RPMI7951 (cell line): Measurements from ENCODE around the gene MTCL1. TPM values are rescaled to one million over a fixed set of nuclear protein-coding genes. Genes with fewer than 3 reads are reported as not detected.
A peak's percentile ranks its signal among the peaks of the same experiment; 100 is the strongest.

Experiments
- DNase-seq: peaks from one replicate; pipeline ENCODE4 v3.0.0-alpha.2; 2012; ENCODE audit warnings: low read depth
- total RNA-seq: library from RNA; depleted of rRNA; stranded (reverse); fragments of >200 nt; shearing (Covaris generic); gene quantifications from 2 replicates; pipeline ENCODE4 v1.2.3, GENCODE V29; 2014; rRNA removed

Gene MTCL1
- total RNA-seq: 7.6 and 9.3 TPM in 2 replicates

GRCh38 chr18:8705238-8705960 is at the start of gene MTCL1:
Gene MTCL1 (plus strand): TSS chr18:8705556. CDS start chr18:8705661, 105 bp downstream.
- peak; percentile 69 for DNase-seq

GRCh38 chr18:8656232-8656631 is 49.1 kb upstream of the MTCL1 start:
- DNase-seq: no peak

GRCh38 chr18:8657050-8657820 is 48.1 kb upstream of the MTCL1 start:
- peak; percentile 45 for DNase-seq

DNA sequence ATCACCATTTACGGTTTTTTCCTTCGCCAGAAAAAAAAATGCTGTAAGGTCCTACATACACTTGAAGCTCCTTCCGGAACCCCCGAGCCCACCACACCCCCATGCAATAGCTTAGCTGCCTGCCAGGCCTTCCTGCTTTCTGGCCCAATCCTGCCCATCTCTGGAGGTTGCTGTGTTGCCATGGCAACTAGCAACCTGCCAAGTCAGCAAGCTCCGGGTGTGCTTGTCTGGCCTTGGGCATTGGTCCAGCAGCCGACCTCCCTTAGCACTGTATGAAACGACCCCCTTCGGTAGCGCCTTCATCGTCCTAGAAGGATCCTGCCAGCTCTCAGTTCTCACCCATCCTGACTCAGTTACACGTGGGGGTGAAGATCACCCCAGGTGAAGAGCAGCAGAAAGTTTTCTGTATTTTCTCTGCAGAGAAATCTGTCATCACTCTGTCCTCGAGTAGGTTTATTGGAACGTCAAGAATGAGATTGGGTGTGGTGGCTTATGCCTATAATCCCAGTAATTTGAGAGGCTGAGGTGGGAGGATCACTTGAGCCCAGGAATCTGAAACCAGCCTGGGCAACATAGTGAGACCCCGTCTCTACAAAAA is 47.4 kb upstream of the MTCL1 start:
- DNase-seq: peak; percentile 43

- DNase-seq: no peak
Observed at GRCh38 chr18:8658858-8659485, 46.4 kb upstream of the MTCL1 start.

DNA sequence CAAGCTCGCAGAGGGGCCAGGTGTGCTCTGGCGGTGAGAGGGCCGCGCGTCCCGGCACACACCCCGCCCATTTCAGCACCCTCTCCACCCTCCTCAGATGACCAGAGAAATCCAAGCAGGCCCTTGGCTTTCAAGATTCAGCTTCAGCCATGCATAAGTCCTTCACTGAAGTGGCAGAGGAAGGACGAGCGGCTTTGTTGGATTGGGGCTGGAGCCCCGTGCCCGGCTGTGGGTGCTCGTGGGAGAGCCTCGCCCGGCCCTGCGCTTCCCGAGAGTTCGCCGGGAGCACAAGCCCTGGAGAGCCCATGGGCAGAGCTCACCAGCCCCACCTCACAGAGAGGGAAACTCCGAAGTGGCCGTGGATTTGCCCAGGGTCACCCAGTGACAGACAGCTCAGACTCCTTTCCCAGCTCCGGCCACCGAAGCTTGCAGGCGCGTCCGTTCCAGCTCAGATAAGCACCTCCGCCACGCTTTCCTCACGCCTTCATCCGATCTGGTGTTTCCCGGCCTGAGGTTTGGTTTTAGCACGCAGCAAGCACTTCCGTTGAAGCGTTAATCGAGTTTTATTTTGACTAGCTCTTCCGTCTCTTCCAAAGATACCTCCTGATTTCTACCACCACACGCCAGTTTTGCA is 45.6 kb upstream of the MTCL1 start:
- DNase-seq: no peak

DNA sequence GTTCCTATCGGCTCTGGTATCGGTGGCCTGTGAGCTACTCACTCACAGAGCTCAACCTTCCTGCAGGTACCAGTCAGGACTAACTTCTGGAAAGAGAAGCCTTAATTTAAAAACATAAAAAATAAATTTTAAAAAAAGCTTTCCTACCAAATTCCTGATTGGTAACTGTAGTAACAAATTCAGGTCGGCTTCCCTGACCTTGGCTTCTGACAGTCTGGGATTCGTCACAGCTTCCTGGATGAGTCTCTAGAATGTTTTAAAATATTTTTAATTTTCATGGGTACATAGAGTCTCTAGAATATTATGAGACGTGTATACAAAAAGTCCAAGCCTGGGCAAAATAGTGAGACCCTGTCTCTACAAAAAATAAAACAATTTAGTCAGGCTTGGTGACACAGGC is 45.0 kb upstream of the MTCL1 start:
- DNase-seq: no peak

GRCh38 chr18:8661754-8662559 is 43.4 kb upstream of the MTCL1 start:
- peak; percentile 42 for DNase-seq

DNA sequence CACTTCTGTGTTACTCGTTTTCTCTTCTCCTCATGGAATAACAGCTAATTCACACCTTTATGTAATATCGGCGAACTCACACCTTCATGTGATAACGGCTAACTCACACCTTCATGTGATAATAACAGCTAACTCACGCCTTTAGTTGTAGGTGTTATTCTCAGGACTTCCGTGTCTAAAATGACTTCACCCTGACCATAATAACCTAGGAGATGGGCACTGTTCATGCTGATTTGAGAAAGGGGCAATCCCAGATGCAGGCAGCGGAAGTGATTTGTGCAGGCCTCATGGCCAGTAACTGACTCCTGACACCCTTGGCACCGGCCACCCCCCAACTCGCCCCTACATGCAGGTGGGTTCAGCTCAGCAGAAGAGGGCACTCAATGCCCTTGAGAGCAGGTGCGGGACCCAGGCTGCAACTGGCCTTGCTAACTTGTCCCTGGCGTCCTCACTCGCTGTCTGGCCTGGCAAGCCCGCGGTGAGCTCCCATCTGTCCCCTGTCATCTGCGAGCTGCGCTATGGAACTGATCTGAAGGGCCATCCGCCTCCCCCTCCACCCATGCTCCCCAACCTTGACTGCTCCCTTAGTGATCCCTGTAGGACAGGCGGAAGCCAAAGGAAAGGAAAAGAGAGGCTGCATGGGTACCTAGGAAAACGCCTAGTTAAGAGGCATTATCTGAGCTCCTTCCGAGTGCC is 42.6 kb upstream of the MTCL1 start:
- no peak for DNase-seq

GRCh38 chr18:8667846-8668245 is 37.5 kb upstream of the MTCL1 start:
- no peak for DNase-seq

GRCh38 chr18:8668381-8668780 is 37.0 kb upstream of the MTCL1 start:
- DNase-seq: no peak

DNA sequence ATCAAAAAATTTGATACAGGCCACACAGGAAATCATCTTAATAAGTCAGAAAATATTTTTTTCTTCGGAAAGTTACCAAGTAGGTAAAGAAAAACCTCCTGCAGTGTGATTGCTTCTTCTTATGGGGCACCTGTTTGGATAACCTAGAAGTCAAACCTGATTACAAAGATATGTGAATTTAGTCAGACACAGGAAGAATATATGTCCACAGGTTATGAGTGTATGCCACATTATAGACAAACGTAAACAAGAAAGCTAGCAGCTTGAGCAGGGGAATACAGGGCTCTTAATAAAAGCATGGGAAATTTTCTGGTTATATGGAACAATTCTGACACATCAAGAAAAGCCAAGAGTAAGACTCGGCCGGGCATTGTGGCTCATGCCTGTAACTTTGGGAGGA is 35.8 kb upstream of the MTCL1 start:
- no peak for DNase-seq

- no peak for DNase-seq
Observed at GRCh38 chr18:8673256-8674209, 31.8 kb upstream of the MTCL1 start.

- no peak for DNase-seq
Observed at GRCh38 chr18:8675057-8675456, 30.3 kb upstream of the MTCL1 start.

DNA sequence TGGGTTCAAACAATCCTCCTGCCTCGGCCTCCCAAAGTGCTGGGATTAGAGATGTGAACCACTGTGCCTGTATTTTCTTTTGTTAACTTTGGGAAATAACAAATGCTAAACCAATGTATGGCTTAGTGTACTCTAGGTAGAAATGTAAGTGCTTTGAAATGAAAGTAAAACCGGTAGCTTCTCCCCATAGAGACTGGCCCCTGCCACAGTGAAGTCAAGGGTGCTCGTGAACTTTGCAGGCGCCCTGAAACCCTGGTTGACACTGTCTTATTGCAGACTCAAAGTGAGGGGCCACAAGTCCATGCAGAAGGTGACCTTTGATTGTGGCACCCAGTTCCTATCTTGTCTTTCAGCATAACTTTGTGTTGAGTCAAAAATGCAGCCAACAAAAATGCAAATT is 24.2 kb upstream of the MTCL1 start:
- DNase-seq: no peak

DNA sequence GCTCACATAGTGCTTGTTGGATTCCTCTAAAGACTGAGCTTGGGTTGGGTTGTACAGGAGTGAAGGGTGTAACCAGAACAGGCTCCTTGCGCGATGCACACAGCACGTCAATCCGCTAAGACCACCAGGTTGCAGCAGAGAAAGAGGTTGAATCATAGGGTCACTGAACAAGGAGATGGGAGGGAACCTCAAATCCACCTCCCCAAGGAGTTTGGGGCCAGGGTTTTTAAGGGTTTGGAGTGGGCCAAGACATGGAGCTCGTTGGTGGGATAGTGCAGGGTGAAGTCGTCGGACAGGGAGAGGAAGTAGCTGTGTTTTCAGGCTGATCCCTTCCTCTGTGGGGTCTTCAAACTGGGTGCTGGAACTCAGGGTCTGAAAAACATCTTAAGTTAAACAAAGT is 20.8 kb upstream of the MTCL1 start:
- no peak for DNase-seq

GRCh38 chr18:8685141-8685913 is 20.0 kb upstream of the MTCL1 start:
- DNase-seq: peak; percentile 94

- no peak for DNase-seq
Observed at GRCh38 chr18:8685914-8686216, 19.5 kb upstream of the MTCL1 start.

- no peak for DNase-seq
Observed at GRCh38 chr18:8686611-8687010, 18.7 kb upstream of the MTCL1 start.
